ENCODE results near the gene HS3ST4. TPM values are rescaled to one million over a fixed set of nuclear protein-coding genes. Genes with fewer than 3 reads are reported as not detected.
A peak's percentile ranks its signal among the peaks of the same experiment; 100 is the strongest.

The HS3ST4 gene
- total and polyA plus RNA-seq, 2 of the 8 experiments (the other 6 are each of a cell fraction or from before 2014, with no cell fraction given) = 1.9 to 3.3 TPM

DNA sequence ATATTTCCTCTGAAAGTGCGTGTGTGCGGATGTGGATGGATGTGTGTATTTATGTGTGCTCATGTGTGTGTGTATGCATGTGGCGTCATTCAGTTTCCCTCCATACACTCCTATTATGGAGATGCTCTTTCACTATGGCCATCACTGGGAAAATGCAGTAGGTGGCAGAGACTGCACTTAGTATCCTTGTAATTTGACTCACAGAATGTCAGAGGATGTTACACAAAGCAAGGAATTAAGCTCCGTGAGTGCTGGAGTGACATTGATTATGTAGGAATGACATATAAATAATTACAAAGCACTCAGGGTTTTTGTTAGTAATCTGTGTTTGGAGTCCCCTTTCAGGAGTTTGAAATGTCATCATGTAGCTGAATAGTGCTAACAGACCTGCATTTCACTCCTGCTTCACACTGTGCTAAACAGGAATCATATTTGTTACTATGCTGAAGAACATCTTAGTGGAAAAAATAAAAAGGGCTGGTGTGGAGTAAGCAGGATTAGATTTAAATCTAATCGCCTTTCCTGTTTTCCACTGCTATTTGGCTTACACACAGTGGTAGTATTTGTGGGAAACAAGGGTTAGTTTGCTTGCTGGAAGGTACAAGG, 59.6 kb downstream of the HS3ST4 start:
- H4K8ac ChIP-seq (ENCODE audit: extremely low read depth, insufficient read depth, low read length) = no peak overlapping the region
- H3K14ac ChIP-seq (ENCODE audit: insufficient read length) = no peak overlapping the region
- H3K23ac ChIP-seq (ENCODE audit: insufficient read length) = no peak overlapping the region
- WGBS, 2 experiments (ENCODE audit: extremely low coverage in 1 of 2, insufficient coverage in 1 of 2, insufficient read length in 1 of 2, insufficient replicate concordance in 2 of 2, low coverage in 1 of 2, low lambda C conversion rate in 2 of 2, missing lambda C conversion rate in 1 of 2) = 75% methylated on average over 5 of the region's 5 CpGs; no CpG with 5 or more reads in 1 of the 2 experiments
- H2AFZ ChIP-seq (ENCODE audit: low read length) = no peak overlapping the region
- peak overlapping the region in 1 of 4 experiments; percentile 34; a peak in 1 of 7 replicates for H3K9ac ChIP-seq (replicated peaks in 1 of 4; ENCODE audit: extremely low read depth in 1 of 4, low read depth in 3 of 4, low read length in 3 of 4)
- H3K79me1 ChIP-seq (ENCODE audit: low read depth, low read length) = no peaks in the 10 kb centered on the region
- no peak overlapping the region for H2BK15ac ChIP-seq (ENCODE audit: low read length)
- peaks cover 0 to 2% of the 10 kb centered on the region in 2 experiments for H4K20me1 ChIP-seq (replicated peaks in 1 of 2; ENCODE audit: control insufficient read depth in 1 of 2, insufficient read depth in 2 of 2, low read length in 2 of 2)
- no peak overlapping the region for H2BK20ac ChIP-seq (ENCODE audit: low read length)
- no peak overlapping the region for H4K91ac ChIP-seq (replicated peaks; ENCODE audit: insufficient read length, low read length)
- H3K27me3 ChIP-seq (replicated peaks in 1 of 4; ENCODE audit: control insufficient read depth in 3 of 4, extremely low read depth in 1 of 4, insufficient read depth in 3 of 4, low read length in 3 of 4) = no peaks in the 10 kb centered on the region
- TF ChIP-seq CREB1 (IDR thresholded peaks at IDR 0.05) (no peak), ZNF274 (IDR thresholded peaks at IDR 0.05; ENCODE audit: borderline replicate concordance, extremely low read depth, low read length) (no peak), POLR2AphosphoS5 (IDR thresholded peaks at IDR 0.05; ENCODE audit: low read depth, low read length) (no peak), PHF8 (conservative IDR thresholded peaks at IDR 0.05; ENCODE audit: low read depth, low read length) (no peak), EP300 (IDR thresholded peaks at IDR 0.05; ENCODE audit: borderline replicate concordance in 1 of 2, low read depth in 2 of 2, low read length in 2 of 2) (no peak), POLR2A (IDR thresholded peaks at IDR 0.05; ENCODE audit: control extremely low read depth in 1 of 2, low read depth in 2 of 2, low read length in 2 of 2) (no peak), SAP30 (IDR thresholded peaks at IDR 0.05; ENCODE audit: insufficient read depth, insufficient replicate concordance, low read length) (no peak), RFX5 (IDR thresholded peaks at IDR 0.05; ENCODE audit: borderline replicate concordance, low read depth, low read length) (no peak)
- TF ChIP-seq, protein P1, sequence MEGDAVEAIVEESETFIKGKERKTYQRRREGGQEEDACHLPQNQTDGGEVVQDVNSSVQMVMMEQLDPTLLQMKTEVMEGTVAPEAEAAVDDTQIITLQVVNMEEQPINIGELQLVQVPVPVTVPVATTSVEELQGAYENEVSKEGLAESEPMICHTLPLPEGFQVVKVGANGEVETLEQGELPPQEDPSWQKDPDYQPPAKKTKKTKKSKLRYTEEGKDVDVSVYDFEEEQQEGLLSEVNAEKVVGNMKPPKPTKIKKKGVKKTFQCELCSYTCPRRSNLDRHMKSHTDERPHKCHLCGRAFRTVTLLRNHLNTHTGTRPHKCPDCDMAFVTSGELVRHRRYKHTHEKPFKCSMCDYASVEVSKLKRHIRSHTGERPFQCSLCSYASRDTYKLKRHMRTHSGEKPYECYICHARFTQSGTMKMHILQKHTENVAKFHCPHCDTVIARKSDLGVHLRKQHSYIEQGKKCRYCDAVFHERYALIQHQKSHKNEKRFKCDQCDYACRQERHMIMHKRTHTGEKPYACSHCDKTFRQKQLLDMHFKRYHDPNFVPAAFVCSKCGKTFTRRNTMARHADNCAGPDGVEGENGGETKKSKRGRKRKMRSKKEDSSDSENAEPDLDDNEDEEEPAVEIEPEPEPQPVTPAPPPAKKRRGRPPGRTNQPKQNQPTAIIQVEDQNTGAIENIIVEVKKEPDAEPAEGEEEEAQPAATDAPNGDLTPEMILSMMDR (IDR thresholded peaks at IDR 0.05; ENCODE audit: control extremely low read depth in 1 of 3, insufficient read depth in 1 of 3, low read depth in 1 of 3, low read length in 3 of 3) = no peak
- H2BK120ac ChIP-seq (replicated peaks; ENCODE audit: low read depth, low read length) = no peak overlapping the region
- DNase-seq (ENCODE audit: low read depth in 1 of 2, low spot score in 2 of 2) = no peak
- no peak overlapping the region for H3K4me2 ChIP-seq (ENCODE audit: insufficient read depth in 1 of 2, low read depth in 2 of 2, low read length in 2 of 2)
- ChIA-PET CTCF (ENCODE audit: partially characterized antibody) (interaction anchor here (0.6 to 1.1 kb wide), 2 partner anchors 47 to 86 kb away, joined by 4 read pairs; no protein-coding TSS in a partner anchor), POLR2A (ENCODE audit: partially characterized antibody) (no interaction called here)
- no peak overlapping the region for H2BK5ac ChIP-seq (ENCODE audit: low read depth, low read length)
- FAIRE-seq = no peak
- no peak overlapping the region for H3K56ac ChIP-seq (replicated peaks; ENCODE audit: insufficient read length, low read depth, low read length)
- no peak overlapping the region for H3K27ac ChIP-seq (ENCODE audit: low read depth, low read length)
- no peak overlapping the region for H3K4ac ChIP-seq (replicated peaks; ENCODE audit: insufficient read length, low read depth, low read length)
- no peak overlapping the region for H2AK5ac ChIP-seq (ENCODE audit: low read depth, low read length)
- no peak overlapping the region for H2BK12ac ChIP-seq (ENCODE audit: low read depth, low read length)
- H3K23me2 ChIP-seq (ENCODE audit: low read depth, low read length) = peaks cover 4% of the 10 kb centered on the region
- H3K36me3 ChIP-seq (ENCODE audit: control insufficient read depth in 2 of 4, insufficient read depth in 4 of 4, low read length in 3 of 4) = no peaks in the 10 kb centered on the region; a peak in 1 of 8 replicates
- H3K4me1 ChIP-seq (replicated peaks in 1 of 4; ENCODE audit: control insufficient read depth in 3 of 4, insufficient read depth in 4 of 4, low read length in 3 of 4) = peaks cover 0 to 3% (median under 1%) of the 10 kb centered on the region in 4 experiments; a peak in 2 of 7 replicates
- no peaks in the 10 kb centered on the region for H3K9me3 ChIP-seq (ENCODE audit: insufficient read depth in 2 of 2, low read depth in 1 of 2, low read length in 1 of 2)
- H3K18ac ChIP-seq (ENCODE audit: extremely low read depth, low read length) = no peak overlapping the region
- H4K5ac ChIP-seq (ENCODE audit: insufficient read length, low read depth, low read length) = no peak overlapping the region
- H3K4me3 ChIP-seq (ENCODE audit: extremely low read depth in 1 of 4, insufficient read depth in 2 of 4, low read depth in 3 of 4, low read length in 4 of 4) = no peak overlapping the region
- H3K79me2 ChIP-seq (ENCODE audit: control insufficient read depth in 1 of 2, insufficient read depth in 2 of 2, low read length in 2 of 2) = no peaks in the 10 kb centered on the region
